ENCODE data around the gene DNLZ.

- TF ChIP-seq CTCF (IDR thresholded peaks at IDR 0.05): no peak
- TF ChIP-seq POLR2A (IDR thresholded peaks at IDR 0.05): no peak
- TF ChIP-seq POLR2AphosphoS5 (IDR thresholded peaks at IDR 0.05): no peak
Observed at GRCh38 chr9:136314944-136315343, 48.6 kb downstream of the DNLZ start.
